OCI-LY1 (cell line): ENCODE results near the gene ZNF664.

Experiments
- H2AFZ ChIP-seq: fragments of 200-600 bp; sonication (generic), shearing (Covaris generic); 2 replicates; pipeline ENCODE4 v1.6.0; 2014; ENCODE audit warnings: antibody characterized with exemption, mild to moderate bottlenecking, low read length
- H3F3A ChIP-seq: fragments of 200-600 bp; sonication (generic), shearing (Covaris generic); 2 replicates; pipeline ENCODE4 v1.6.0; 2014; ENCODE audit warnings: mild to moderate bottlenecking, antibody characterized with exemption, low read length, moderate library complexity; ENCODE audit not compliant: insufficient read depth
- H3K27ac ChIP-seq: fragments of 200-600 bp; sonication (generic); 2 replicates; pipeline ENCODE4 v1.5.1; 2014; ENCODE audit warnings: low read length, mixed run types, mild to moderate bottlenecking, low read depth; ENCODE audit not compliant: poor library complexity, severe bottlenecking
- H3K27me3 ChIP-seq: fragments of 200-600 bp; sonication (generic); 2 replicates; pipeline ENCODE4 v1.6.0; 2014; ENCODE audit warnings: antibody characterized with exemption, mild to moderate bottlenecking, low read length, moderate library complexity; ENCODE audit not compliant: insufficient read depth
- H3K36me3 ChIP-seq: fragments of 200-600 bp; sonication (generic); 2 replicates; pipeline ENCODE4 v1.6.1; 2014; ENCODE audit warnings: mild to moderate bottlenecking, antibody characterized with exemption, low read length, moderate library complexity, mixed read lengths; ENCODE audit not compliant: insufficient read depth
- H3K4me1 ChIP-seq: fragments of 200-600 bp; sonication (generic); 2 replicates; pipeline ENCODE4 v1.5.1; 2014; ENCODE audit warnings: mild to moderate bottlenecking, low read length, moderate library complexity; ENCODE audit not compliant: insufficient read depth, severe bottlenecking
- H3K4me2 ChIP-seq: fragments of 200-600 bp; sonication (generic), shearing (Covaris generic); 2 replicates; pipeline ENCODE4 v1.6.1; 2014; ENCODE audit warnings: low read length
- H3K4me3 ChIP-seq: fragments of 200-600 bp; sonication (generic); 2 replicates; pipeline ENCODE4 v1.5.1; 2014; ENCODE audit warnings: low read length, low read depth, mild to moderate bottlenecking, mixed read lengths; ENCODE audit not compliant: poor library complexity, severe bottlenecking
- H3K79me2 ChIP-seq: fragments of 200-600 bp; shearing (Covaris generic); 2 replicates; pipeline ENCODE4 v1.6.1; 2016; ENCODE audit warnings: mixed run types, low read length, mixed read lengths; ENCODE audit not compliant: insufficient read depth
- H3K9ac ChIP-seq: fragments of 200-600 bp; sonication (generic), shearing (Covaris generic); 2 replicates; pipeline ENCODE4 v1.6.1; 2014; ENCODE audit warnings: mild to moderate bottlenecking, low read length, mixed read lengths
- H3K9me2 ChIP-seq: fragments of 200-600 bp; sonication (generic), shearing (Covaris generic); 2 replicates; pipeline ENCODE4 v1.6.1; 2014; ENCODE audit warnings: low read depth, mild to moderate bottlenecking, low read length, mixed read lengths
- H3K9me3 ChIP-seq: fragments of 200-600 bp; shearing (Covaris generic); 2 replicates; pipeline ENCODE4 v1.6.1; 2014; ENCODE audit warnings: low read length, mixed read lengths
- H4K20me1 ChIP-seq: fragments of 200-600 bp; sonication (generic), shearing (Covaris generic); 2 replicates; pipeline ENCODE4 v1.6.0; 2016; ENCODE audit warnings: mild to moderate bottlenecking, low read length; ENCODE audit not compliant: insufficient read depth
- EZH2 ChIP-seq: fragments of 200-600 bp; sonication (generic), shearing (Covaris generic); IDR thresholded peaks from 2 replicates; pipeline ENCODE4 v1.8.0; 2017; ENCODE audit warnings: borderline replicate concordance, mixed run types, mild to moderate bottlenecking, antibody characterized with exemption, low read length, moderate library complexity, mixed read lengths
- TF ChIP-seq, protein P1 (sequence below): fragments of 200-600 bp; sonication (generic), shearing (Covaris generic); IDR thresholded peaks from 2 replicates; pipeline ENCODE4 v1.5.1; 2017; ENCODE audit warnings: mild to moderate bottlenecking, antibody characterized with exemption, low read length, moderate library complexity, mixed read lengths

The ZNF664 gene

DNA sequence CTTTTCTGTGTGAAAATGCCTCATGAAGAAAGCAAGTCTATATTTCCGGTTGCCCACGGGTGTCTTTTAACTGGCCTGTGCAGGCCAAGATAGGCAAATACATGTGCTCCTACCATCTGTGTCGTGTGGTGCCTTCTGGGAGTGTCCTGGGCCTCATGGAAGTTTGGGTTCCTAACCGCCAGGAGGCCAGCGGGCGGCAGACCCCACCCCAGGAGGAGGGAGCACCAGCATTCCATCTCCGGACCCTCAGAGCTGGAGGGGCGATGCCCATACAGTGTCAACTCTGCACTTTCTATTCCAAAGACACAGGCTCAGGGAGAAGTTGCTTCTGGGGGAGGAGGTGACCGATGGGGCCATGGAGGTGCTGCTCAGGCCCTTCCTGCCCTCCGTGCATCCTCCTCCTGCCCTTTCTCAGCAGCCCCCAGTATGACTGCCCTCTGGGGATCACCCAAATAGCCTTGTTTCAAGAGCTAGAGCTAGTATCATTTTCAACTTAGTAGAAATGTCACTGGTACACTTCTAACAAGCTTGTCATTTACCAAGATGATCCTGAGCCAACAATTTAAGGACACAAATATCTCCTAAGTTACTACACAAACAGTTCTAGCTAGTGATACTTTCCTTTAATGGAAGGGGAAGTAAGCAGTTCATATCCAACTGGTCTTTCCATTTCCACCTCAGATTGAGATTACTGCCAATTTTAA lies 18.2 kb upstream of the ZNF664 start:
- Histone ChIP-seq H3K4me2 (no peak overlapping the region), H3K79me2 (no peaks in the 10 kb centered on the region), H3K4me3 (no peak overlapping the region), H3F3A (no peaks in the 10 kb centered on the region), H3K9me3 (no peaks in the 10 kb centered on the region), H4K20me1 (no peaks in the 10 kb centered on the region), H3K27ac (no peak overlapping the region), H3K9ac (no peak overlapping the region), H3K4me1 (no peaks in the 10 kb centered on the region), H3K27me3 (no peaks in the 10 kb centered on the region), H3K9me2 (no peaks in the 10 kb centered on the region), H2AFZ (no peak overlapping the region), H3K36me3 (no peaks in the 10 kb centered on the region)
- TF ChIP-seq, protein P1, sequence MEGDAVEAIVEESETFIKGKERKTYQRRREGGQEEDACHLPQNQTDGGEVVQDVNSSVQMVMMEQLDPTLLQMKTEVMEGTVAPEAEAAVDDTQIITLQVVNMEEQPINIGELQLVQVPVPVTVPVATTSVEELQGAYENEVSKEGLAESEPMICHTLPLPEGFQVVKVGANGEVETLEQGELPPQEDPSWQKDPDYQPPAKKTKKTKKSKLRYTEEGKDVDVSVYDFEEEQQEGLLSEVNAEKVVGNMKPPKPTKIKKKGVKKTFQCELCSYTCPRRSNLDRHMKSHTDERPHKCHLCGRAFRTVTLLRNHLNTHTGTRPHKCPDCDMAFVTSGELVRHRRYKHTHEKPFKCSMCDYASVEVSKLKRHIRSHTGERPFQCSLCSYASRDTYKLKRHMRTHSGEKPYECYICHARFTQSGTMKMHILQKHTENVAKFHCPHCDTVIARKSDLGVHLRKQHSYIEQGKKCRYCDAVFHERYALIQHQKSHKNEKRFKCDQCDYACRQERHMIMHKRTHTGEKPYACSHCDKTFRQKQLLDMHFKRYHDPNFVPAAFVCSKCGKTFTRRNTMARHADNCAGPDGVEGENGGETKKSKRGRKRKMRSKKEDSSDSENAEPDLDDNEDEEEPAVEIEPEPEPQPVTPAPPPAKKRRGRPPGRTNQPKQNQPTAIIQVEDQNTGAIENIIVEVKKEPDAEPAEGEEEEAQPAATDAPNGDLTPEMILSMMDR: no peak
- TF ChIP-seq EZH2: no peak

GRCh38 chr12:123956249-123956648 lies 16.8 kb upstream of the ZNF664 start:
- no peaks in the 10 kb centered on the region for H3K9me3 ChIP-seq
- no peak overlapping the region for H3K9ac ChIP-seq
- no peak overlapping the region for H3K4me2 ChIP-seq
- H3K36me3 ChIP-seq: no peaks in the 10 kb centered on the region
- H3K27me3 ChIP-seq: no peaks in the 10 kb centered on the region; the same call in 1 of the 2 replicates
- no peaks in the 10 kb centered on the region for H3K4me1 ChIP-seq
- no peak overlapping the region for H3K27ac ChIP-seq
- TF ChIP-seq, protein P1: no peak
- TF ChIP-seq EZH2: no peak
- H3F3A ChIP-seq: no peaks in the 10 kb centered on the region
- no peaks in the 10 kb centered on the region for H3K9me2 ChIP-seq
- H3K4me3 ChIP-seq: no peak overlapping the region
- H2AFZ ChIP-seq: no peak overlapping the region
- no peaks in the 10 kb centered on the region for H4K20me1 ChIP-seq
- H3K79me2 ChIP-seq: no peaks in the 10 kb centered on the region

- no peaks in the 10 kb centered on the region for H3K4me1 ChIP-seq
- H3K9ac ChIP-seq: no peak overlapping the region
- no peak for TF ChIP-seq EZH2
- TF ChIP-seq, protein P1: no peak
- no peaks in the 10 kb centered on the region for H3F3A ChIP-seq
- H3K9me2 ChIP-seq: no peaks in the 10 kb centered on the region
- no peaks in the 10 kb centered on the region for H4K20me1 ChIP-seq
- no peaks in the 10 kb centered on the region for H3K9me3 ChIP-seq
- no peak overlapping the region for H3K27ac ChIP-seq
- no peaks in the 10 kb centered on the region; the same call in 1 of the 2 replicates for H3K27me3 ChIP-seq
- no peak overlapping the region for H3K4me2 ChIP-seq
- no peak overlapping the region for H2AFZ ChIP-seq
- no peaks in the 10 kb centered on the region for H3K79me2 ChIP-seq
- no peaks in the 10 kb centered on the region for H3K36me3 ChIP-seq
- H3K4me3 ChIP-seq: no peak overlapping the region
These were observed 15.8 kb upstream of the ZNF664 start for GRCh38 chr12:123957196-123957595.
